ENCODE results near the gene NSUN4. TPM values are rescaled to one million over a fixed set of nuclear protein-coding genes. Genes with fewer than 3 reads are reported as not detected.
"Not testable (repeated sequence)": the region's sequence is repeated elsewhere in the genome, so short reads cannot be mapped to it uniquely, and the experiment has no call there.

Gene NSUN4
- total RNA-seq, 4 donors from 2014 or later = 12.8 to 29.4 (median 18.0) TPM

- Histone ChIP-seq H3K4me1 (peaks cover 0 to 16% (median 0%) of the 10 kb centered on the region in 4 donors), H3K27ac (no peak overlapping the region), H3K9me3 (no peaks in the 10 kb centered on the region), H3K27me3 (no peaks in the 10 kb centered on the region), H3K36me3 (peaks cover 0 to 40% (median 0%) of the 10 kb centered on the region in 3 donors), H3K4me3 (no peak overlapping the region)
- TF ChIP-seq CTCF (IDR thresholded peaks at IDR 0.05) (no peak), POLR2A (IDR thresholded peaks at IDR 0.05) (no peak)
- DNase-seq = no peak
Observed at GRCh38 chr1:46344481-46344880, 3.9 kb downstream of the NSUN4 start.

- Histone ChIP-seq H3K27me3 (no peaks in the 10 kb centered on the region), H3K27ac (no peak overlapping the region)
- no peak for TF ChIP-seq POLR2A (IDR thresholded peaks at IDR 0.05)
- no peak for TF ChIP-seq CTCF (IDR thresholded peaks at IDR 0.05)
Observed at GRCh38 chr1:46345281-46345680, 4.7 kb downstream of the NSUN4 start.

GRCh38 chr1:46352363-46352762 lies 11.8 kb downstream of the NSUN4 start:
- Histone ChIP-seq H3K9me3 (no peaks in the 10 kb centered on the region), H3K27ac (no peak overlapping the region), H3K27me3 (no peaks in the 10 kb centered on the region), H3K36me3 (peaks cover 0 to 79% (median 0%) of the 10 kb centered on the region in 3 donors), H3K4me1 (no peaks in the 10 kb centered on the region), H3K4me3 (no peak overlapping the region)
- TF ChIP-seq CTCF (IDR thresholded peaks at IDR 0.05) = no peak
- no peak for TF ChIP-seq POLR2A (IDR thresholded peaks at IDR 0.05)
- no peak for DNase-seq

More at GRCh38 chr1:46345281-46345680, 4.7 kb downstream of the NSUN4 start:
- peaks cover 0 to 48% (median 0%) of the 10 kb centered on the region in 3 donors for H3K36me3 ChIP-seq
- H3K9me3 ChIP-seq = no peaks in the 10 kb centered on the region
- peaks cover 0 to 15% (median 0%) of the 10 kb centered on the region in 4 donors for H3K4me1 ChIP-seq
- no peak for DNase-seq
- H3K4me3 ChIP-seq = no peak overlapping the region

- not testable (repeated sequence) for H3K4me3 ChIP-seq, H3K27me3 ChIP-seq, DNase-seq, H3K27ac ChIP-seq, H3K9me3 ChIP-seq, H3K4me1 ChIP-seq
- peaks cover 0 to 82% (median 0%) of the 10 kb centered on the region in 3 donors for H3K36me3 ChIP-seq
Observed at GRCh38 chr1:46355920-46356319, 15.3 kb downstream of the NSUN4 start.

- H3K36me3 ChIP-seq = peaks cover 0 to 81% (median 0%) of the 10 kb centered on the region in 3 donors
- H3K27ac ChIP-seq = no peak overlapping the region
- no peak for DNase-seq
- H3K4me3 ChIP-seq = no peak overlapping the region
- H3K9me3 ChIP-seq = no peaks in the 10 kb centered on the region
- TF ChIP-seq CTCF (IDR thresholded peaks at IDR 0.05) = no peak
- TF ChIP-seq POLR2A (IDR thresholded peaks at IDR 0.05) = no peak
- no peaks in the 10 kb centered on the region for H3K27me3 ChIP-seq
- no peaks in the 10 kb centered on the region for H3K4me1 ChIP-seq
Observed at GRCh38 chr1:46362158-46362557, 21.6 kb downstream of the NSUN4 start.

- no peak for TF ChIP-seq CTCF (IDR thresholded peaks at IDR 0.05)
- TF ChIP-seq POLR2A (IDR thresholded peaks at IDR 0.05) = no peak
- Histone ChIP-seq H3K4me3 (no peak overlapping the region), H3K27me3 (no peaks in the 10 kb centered on the region), H3K27ac (no peak overlapping the region), H3K36me3 (peaks cover 0 to 77% (median 0%) of the 10 kb centered on the region in 3 donors), H3K4me1 (no peaks in the 10 kb centered on the region), H3K9me3 (no peaks in the 10 kb centered on the region)
- no peak for DNase-seq
Observed at GRCh38 chr1:46363121-46363520, 22.5 kb downstream of the NSUN4 start.

Measured in Peyer's patch (tissue), 4 donors.